ENCODE results near the gene DLG1.
"Not testable (repeated sequence)": the region's sequence is repeated elsewhere in the genome, so short reads cannot be mapped to it uniquely, and the experiment has no call there.

DNA sequence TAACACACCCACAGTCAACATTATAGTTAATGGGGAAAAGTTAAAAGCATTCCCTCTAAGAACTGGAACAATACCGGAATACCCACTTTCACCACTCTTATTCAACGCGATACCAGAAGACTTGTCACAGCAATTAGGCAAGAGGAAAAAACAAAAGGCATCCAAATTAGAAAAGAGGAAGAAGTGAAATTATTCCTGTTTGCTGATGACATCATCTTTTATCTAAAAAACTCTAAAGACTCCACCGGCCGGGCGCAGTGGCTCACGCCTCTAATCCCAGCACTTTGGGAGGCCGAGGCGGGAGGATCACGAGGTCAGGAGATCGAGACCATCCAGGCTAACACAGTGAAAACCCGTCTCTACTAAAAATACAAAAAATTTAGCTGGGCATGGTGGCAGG, 97.6 kb downstream of the DLG1 start:
- TF ChIP-seq, protein P1, sequence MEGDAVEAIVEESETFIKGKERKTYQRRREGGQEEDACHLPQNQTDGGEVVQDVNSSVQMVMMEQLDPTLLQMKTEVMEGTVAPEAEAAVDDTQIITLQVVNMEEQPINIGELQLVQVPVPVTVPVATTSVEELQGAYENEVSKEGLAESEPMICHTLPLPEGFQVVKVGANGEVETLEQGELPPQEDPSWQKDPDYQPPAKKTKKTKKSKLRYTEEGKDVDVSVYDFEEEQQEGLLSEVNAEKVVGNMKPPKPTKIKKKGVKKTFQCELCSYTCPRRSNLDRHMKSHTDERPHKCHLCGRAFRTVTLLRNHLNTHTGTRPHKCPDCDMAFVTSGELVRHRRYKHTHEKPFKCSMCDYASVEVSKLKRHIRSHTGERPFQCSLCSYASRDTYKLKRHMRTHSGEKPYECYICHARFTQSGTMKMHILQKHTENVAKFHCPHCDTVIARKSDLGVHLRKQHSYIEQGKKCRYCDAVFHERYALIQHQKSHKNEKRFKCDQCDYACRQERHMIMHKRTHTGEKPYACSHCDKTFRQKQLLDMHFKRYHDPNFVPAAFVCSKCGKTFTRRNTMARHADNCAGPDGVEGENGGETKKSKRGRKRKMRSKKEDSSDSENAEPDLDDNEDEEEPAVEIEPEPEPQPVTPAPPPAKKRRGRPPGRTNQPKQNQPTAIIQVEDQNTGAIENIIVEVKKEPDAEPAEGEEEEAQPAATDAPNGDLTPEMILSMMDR (conservative IDR thresholded peaks at IDR 0.05; ENCODE audit: low read depth, low read length): not testable (repeated sequence)
- not testable (repeated sequence) for TF ChIP-seq EZH2 (IDR thresholded peaks at IDR 0.05; ENCODE audit: borderline replicate concordance, low read depth, low read length, poor library complexity, severe bottlenecking)
